IMR-90 (cell line): ENCODE data around the gene CD70. TPM values are rescaled to one million over a fixed set of nuclear protein-coding genes. Genes with fewer than 3 reads are reported as not detected.
"Not testable (repeated sequence)": the region's sequence is repeated elsewhere in the genome, so short reads cannot be mapped to it uniquely, and the experiment has no call there.

Experiments
- ATAC-seq: fragments of 200-7000 bp; cut with Tn5 transposase; 2 replicates; pipeline ENCODE4 v1.9.1; 2020; ENCODE audit warnings: low read depth, mild to moderate bottlenecking, moderate library complexity
- BruUV-seq: library from RNA; stranded (reverse); fragments of 400-500 nt; replicated peaks from 2 replicates; lab custom pipeline; 2021; lab: Mats Ljungman, UMichigan
- CTCF ChIA-PET: fragments of 300-600 bp; formaldehyde crosslinking; extraction: SDS; loops from one replicate; lab custom pipeline; 2021; ENCODE audit warnings: antibody characterized with exemption; lab: Yijun Ruan, JAX
- POLR2A ChIA-PET: fragments of 300-600 bp; sonication (Branson Sonifier 250); formaldehyde crosslinking; loops from one replicate; lab custom pipeline; 2022; ENCODE audit warnings: antibody characterized with exemption; ENCODE audit not compliant: unreplicated experiment; lab: Charles Lee
- DNase-seq: peaks from one replicate; pipeline ENCODE4 v3.0.0; 2013
- H2AFZ ChIP-seq: replicated peaks from 2 replicates; pipeline ENCODE3; 2013; ENCODE audit warnings: low read length, mild to moderate bottlenecking; ENCODE audit not compliant: poor library complexity
- H2AK5ac ChIP-seq: 2 replicates; pipeline ENCODE4 v1.6.1; 2013; ENCODE audit warnings: low read depth, low read length, inconsistent platforms
- H2AK9ac ChIP-seq: replicated peaks from 2 replicates; pipeline ENCODE3; 2013; ENCODE audit warnings: mild to moderate bottlenecking, low read depth, low read length, moderate library complexity; ENCODE audit not compliant: poor library complexity
- H2BK120ac ChIP-seq: 2 replicates; pipeline ENCODE4 v1.6.1; 2013; ENCODE audit warnings: low read depth, low read length, inconsistent platforms
- H2BK15ac ChIP-seq: 3 replicates; pipeline ENCODE4 v1.6.1; 2013; ENCODE audit warnings: low read depth, low read length, inconsistent platforms
- H2BK20ac ChIP-seq: 2 replicates; pipeline ENCODE4 v1.6.1; 2013; ENCODE audit warnings: low read depth, mild to moderate bottlenecking, inconsistent platforms, low read length, moderate library complexity
- H2BK5ac ChIP-seq: 2 replicates; pipeline ENCODE4 v1.6.1; 2013; ENCODE audit warnings: mild to moderate bottlenecking, low read depth, low read length, inconsistent platforms; ENCODE audit not compliant: poor library complexity, severe bottlenecking
- H3K14ac ChIP-seq: replicated peaks from 2 replicates; pipeline ENCODE4 v1.6.1; 2013; ENCODE audit warnings: low read depth, low read length, inconsistent platforms
- H3K18ac ChIP-seq: 2 replicates; pipeline ENCODE4 v1.6.1; 2013; ENCODE audit warnings: low read depth, low read length, control low read depth
- H3K23ac ChIP-seq: 2 replicates; pipeline ENCODE4 v1.6.1; 2013; ENCODE audit warnings: low read depth, low read length, inconsistent platforms
- H3K27ac ChIP-seq: 2 replicates; pipeline ENCODE4 v1.5.1; 2013; ENCODE audit warnings: mild to moderate bottlenecking, control low read depth, low read length; ENCODE audit not compliant: insufficient read depth
- H3K27me3 ChIP-seq: 2 replicates; pipeline ENCODE4 v1.6.1; 2013; ENCODE audit warnings: low read length; ENCODE audit not compliant: control insufficient read depth, insufficient read depth
- H3K36me3 ChIP-seq: 2 replicates; pipeline ENCODE4 v1.6.1; 2013; ENCODE audit warnings: low read length, mixed read lengths; ENCODE audit not compliant: control insufficient read depth, insufficient read depth
- H3K4ac ChIP-seq: 2 replicates; pipeline ENCODE4 v1.6.1; 2013; ENCODE audit warnings: low read depth, low read length, inconsistent platforms
- H3K4me1 ChIP-seq: 2 replicates; pipeline ENCODE4 v1.6.1; 2013; ENCODE audit warnings: low read length, mixed read lengths; ENCODE audit not compliant: control insufficient read depth, insufficient read depth
- H3K4me2 ChIP-seq: 2 replicates; pipeline ENCODE4 v1.6.1; 2013; ENCODE audit warnings: low read depth, mild to moderate bottlenecking, control low read depth, low read length, moderate library complexity
- H3K4me3 ChIP-seq: 2 replicates; pipeline ENCODE4 v1.5.1; 2013; ENCODE audit warnings: low read depth, mild to moderate bottlenecking, control low read depth, low read length, moderate library complexity; ENCODE audit not compliant: insufficient read depth
- H3K56ac ChIP-seq: 2 replicates; pipeline ENCODE4 v1.6.1; 2013; ENCODE audit warnings: low read length, inconsistent platforms; ENCODE audit not compliant: insufficient read depth; ENCODE audit errors: extremely low read depth
- H3K79me1 ChIP-seq, 2 experiments: 2 replicates each; pipeline ENCODE4 v1.6.1; 2013; ENCODE audit warnings: low read length in 2 of 2, inconsistent platforms in 1 of 2, low read depth in 1 of 2
- H3K9ac ChIP-seq: 2 replicates; pipeline ENCODE4 v1.6.1; 2013; ENCODE audit warnings: low read depth, low read length, control low read depth
- H3K9me1 ChIP-seq: 2 replicates; pipeline ENCODE4 v1.6.1; 2013; ENCODE audit warnings: low read length, inconsistent platforms; ENCODE audit not compliant: insufficient read depth
- H3K9me3 ChIP-seq: 2 replicates; pipeline ENCODE4 v1.6.1; 2013; ENCODE audit warnings: low read length; ENCODE audit not compliant: control insufficient read depth, insufficient read depth
- H4K20me1 ChIP-seq: 2 replicates; pipeline ENCODE4 v1.6.1; 2013; ENCODE audit warnings: low read length, inconsistent platforms; ENCODE audit not compliant: insufficient read depth
- H4K5ac ChIP-seq: 2 replicates; pipeline ENCODE4 v1.6.1; 2013; ENCODE audit warnings: mild to moderate bottlenecking, low read depth, low read length, control low read depth
- H4K8ac ChIP-seq, 2 experiments: 2 replicates each; pipeline ENCODE4 v1.6.1; 2013; ENCODE audit warnings: low read depth in 2 of 2, low read length in 2 of 2, control low read depth in 1 of 2, inconsistent platforms in 1 of 2
- H4K91ac ChIP-seq: 2 replicates; pipeline ENCODE4 v1.6.1; 2013; ENCODE audit warnings: low read depth, low read length, inconsistent platforms; ENCODE audit not compliant: insufficient read depth
- WGBS, 2 experiments: methylation state at CpG; one replicate each; pipeline versions ENCODE4 v1.1.5 to v1.1.7; 2013; ENCODE audit warnings: missing lambda C conversion rate in 2 of 2; ENCODE audit not compliant: insufficient read length in 1 of 2; ENCODE audit errors: extremely low coverage in 2 of 2; 5-methylcytosine and 5-hydroxymethylcytosine counted together
- dilution Hi-C: fragments of 300-500 bp; cut with HindIII; formaldehyde crosslinking; loops from one replicate; pipeline ENCODE4 v1.14.3; 2018; ENCODE audit warnings: low sequenced_read_pairs; ENCODE audit not compliant: unreplicated experiment
- in situ Hi-C: fragments of 300-500 bp; cut with MboI; formaldehyde crosslinking; loops from 3 replicates; pipeline ENCODE4 v1.14.3; 2019; ENCODE audit warnings: low sequenced_read_pairs, inconsistent platforms, mixed read lengths
- intact Hi-C: fragments of 100-400 bp; cut with micrococcal nuclease; formaldehyde crosslinking; loops from 2 replicates; pipeline ENCODE4 v1.10.0; 2022
- polyA plus RNA-seq, 3 experiments: library from polyadenylated mRNA; depleted of rRNA; stranded (reverse); fragments of >200 nt; gene quantifications; 2 replicates each; pipeline ENCODE4 v1.2.3, GENCODE V29; 2012; ENCODE audit warnings: low replicate concordance in 1 of 3
- total RNA-seq: library from RNA; depleted of rRNA; stranded (reverse); fragments of >200 nt; gene quantifications from 2 replicates; pipeline ENCODE4 v1.2.3, GENCODE V29; 2012

Gene CD70
- total and polyA plus RNA-seq, 2 of the 4 experiments (the other 2 are of a cell fraction): not detected

DNA sequence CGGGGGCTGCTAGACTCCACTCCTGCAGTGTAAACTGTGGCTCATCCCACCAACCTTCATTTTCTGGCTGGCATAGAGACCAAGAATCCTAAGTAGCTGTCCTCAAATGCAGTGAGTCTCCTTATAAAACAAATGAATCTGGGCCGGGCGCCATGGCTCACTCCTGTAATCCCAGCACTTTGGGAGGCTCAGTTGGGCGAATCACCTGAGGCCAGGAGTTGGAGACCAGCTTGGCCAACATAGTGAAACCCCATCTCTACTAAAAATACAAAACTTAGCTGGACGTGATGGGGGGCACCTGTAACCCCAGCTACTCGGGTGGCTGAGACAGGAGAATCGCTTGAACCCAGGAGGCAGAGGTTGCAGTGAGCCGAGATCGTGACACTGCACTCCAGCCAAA lies 49.4 kb upstream of the CD70 start:
- H3K36me3 ChIP-seq, H2AK5ac ChIP-seq, in situ Hi-C loops, H2BK5ac ChIP-seq, POLR2A ChIA-PET, H3K9me1 ChIP-seq, BruUV-seq, H2BK15ac ChIP-seq, H2BK20ac ChIP-seq, H3K4me1 ChIP-seq, H3K9ac ChIP-seq, H3K14ac ChIP-seq, H4K91ac ChIP-seq, H2AFZ ChIP-seq, intact Hi-C loops, H3K4me3 ChIP-seq, H3K4ac ChIP-seq, CTCF ChIA-PET, H3K9me3 ChIP-seq, H4K8ac ChIP-seq, H3K27me3 ChIP-seq, dilution Hi-C loops, H2BK120ac ChIP-seq, H3K79me1 ChIP-seq, H3K4me2 ChIP-seq, H3K18ac ChIP-seq, H3K27ac ChIP-seq, H4K5ac ChIP-seq, H2AK9ac ChIP-seq, H4K20me1 ChIP-seq, DNase-seq, ATAC-seq, H3K56ac ChIP-seq, H3K23ac ChIP-seq: not testable (repeated sequence)
- no CpG with 5 or more reads among the region's 9 CpGs for WGBS, 2 experiments
